GM23338 (cell line): ENCODE data around the gene MYOF. TPM values are rescaled to one million over a fixed set of nuclear protein-coding genes. Genes with fewer than 3 reads are reported as not detected.

Experiments used
- ATAC-seq: fragments of 200-7000 bp; cut with Tn5 transposase; 3 replicates; pipeline ENCODE4 v1.9.1; 2020
- DNase-seq: peaks from one replicate; pipeline ENCODE4 v3.0.0-alpha.2; 2015; ENCODE audit warnings: low spot score
- H2AFZ ChIP-seq: fragments of 200-600 bp; sonication (generic); 2 replicates; pipeline ENCODE4 v1.8.0; 2016; ENCODE audit warnings: antibody characterized with exemption, mild to moderate bottlenecking, moderate library complexity
- H3F3A ChIP-seq: fragments of 200-600 bp; sonication (generic); replicated peaks from 2 replicates; pipeline ENCODE4 v1.8.0; 2017; ENCODE audit warnings: antibody characterized with exemption, mixed run types, low read depth
- H3K27ac ChIP-seq: fragments of 200-600 bp; sonication (generic); 2 replicates; pipeline ENCODE4 v1.6.1; 2016; ENCODE audit warnings: low read depth
- H3K27me3 ChIP-seq: fragments of 200-600 bp; sonication (generic); 2 replicates; pipeline ENCODE4 v1.8.0; 2016; ENCODE audit warnings: mild to moderate bottlenecking, mixed run types, moderate library complexity; ENCODE audit not compliant: insufficient read depth
- H3K36me3 ChIP-seq: fragments of 200-600 bp; sonication (generic); 2 replicates; pipeline ENCODE4 v1.8.0; 2016; ENCODE audit warnings: mild to moderate bottlenecking; ENCODE audit not compliant: insufficient read depth
- H3K4me1 ChIP-seq: fragments of 200-600 bp; sonication (generic); 2 replicates; pipeline ENCODE4 v1.8.0; 2016; ENCODE audit warnings: mild to moderate bottlenecking, moderate library complexity; ENCODE audit not compliant: insufficient read depth
- H3K4me2 ChIP-seq: fragments of 200-600 bp; sonication (generic); 2 replicates; pipeline ENCODE4 v1.7.1; 2017; ENCODE audit warnings: mixed run types
- H3K4me3 ChIP-seq: fragments of 200-600 bp; sonication (generic); 2 replicates; pipeline ENCODE4 v1.6.1; 2016; ENCODE audit warnings: mixed run types
- H3K79me2 ChIP-seq: fragments of 200-600 bp; sonication (generic); replicated peaks from 2 replicates; pipeline ENCODE4 v1.8.0; 2017; ENCODE audit warnings: mild to moderate bottlenecking; ENCODE audit not compliant: insufficient read depth
- H3K9me2 ChIP-seq: fragments of 200-600 bp; sonication (generic); 2 replicates; pipeline ENCODE4 v1.8.0; 2017; ENCODE audit not compliant: insufficient read depth
- H4K20me1 ChIP-seq: fragments of 200-600 bp; sonication (generic); replicated peaks from 2 replicates; pipeline ENCODE4 v1.8.0; 2017; ENCODE audit warnings: mild to moderate bottlenecking; ENCODE audit not compliant: insufficient read depth
- H3K27ac Mint-ChIP-seq: 2 replicates; pipeline ENCODE4 v1.8.0; 2020; ENCODE audit warnings: inconsistent platforms, mild to moderate bottlenecking, moderate library complexity, mixed read lengths
- H3K27me3 Mint-ChIP-seq: 3 replicates; pipeline ENCODE4 v1.8.0; 2022; ENCODE audit warnings: low read depth, mild to moderate bottlenecking, moderate library complexity, mixed read lengths, inconsistent platforms; ENCODE audit not compliant: insufficient read depth, poor library complexity
- H3K36me3 Mint-ChIP-seq: 3 replicates; pipeline ENCODE4 v1.8.0; 2021; ENCODE audit warnings: low read depth, mild to moderate bottlenecking, inconsistent platforms, moderate library complexity, mixed read lengths
- H3K4me1 Mint-ChIP-seq: 3 replicates; pipeline ENCODE4 v1.8.0; 2020; ENCODE audit warnings: mild to moderate bottlenecking, inconsistent platforms, mixed read lengths
- H3K4me3 Mint-ChIP-seq: 3 replicates; pipeline ENCODE4 v1.8.0; 2021; ENCODE audit warnings: moderate library complexity, mild to moderate bottlenecking, inconsistent platforms, mixed read lengths
- H3K9me3 Mint-ChIP-seq: 3 replicates; pipeline ENCODE4 v1.8.0; 2020; ENCODE audit warnings: moderate library complexity, mild to moderate bottlenecking, inconsistent platforms, mixed read lengths
- CREB1 ChIP-seq: fragments of 250-450 bp; sonication (Bioruptor Pico); IDR thresholded peaks from 2 replicates; pipeline ENCODE4 v1.5.0; 2020; ENCODE audit warnings: low read depth, mild to moderate bottlenecking, moderate library complexity
- EZH2 ChIP-seq: fragments of 200-600 bp; sonication (generic); IDR thresholded peaks from one replicate; pipeline ENCODE4 v1.8.0; 2017; ENCODE audit warnings: antibody characterized with exemption, mild to moderate bottlenecking, low read depth; ENCODE audit not compliant: unreplicated experiment
- JUNB ChIP-seq: IDR thresholded peaks from one replicate; pipeline ENCODE4 v1.6.1; 2016; ENCODE audit warnings: antibody characterized with exemption; ENCODE audit not compliant: unreplicated experiment
- NANOG ChIP-seq: IDR thresholded peaks from 2 replicates; pipeline ENCODE4 v1.6.1; 2016; ENCODE audit warnings: antibody characterized with exemption, borderline replicate concordance
- STAT1 ChIP-seq: IDR thresholded peaks from one replicate; pipeline ENCODE4 v1.6.1; 2016; ENCODE audit warnings: antibody characterized with exemption; ENCODE audit not compliant: unreplicated experiment
- ZNF114 ChIP-seq: fragments of 250-450 bp; sonication (Bioruptor Pico); IDR thresholded peaks from 2 replicates; pipeline ENCODE4 v1.5.0; 2020; ENCODE audit warnings: mild to moderate bottlenecking, moderate library complexity
- ZNF331 ChIP-seq: fragments of 250-450 bp; sonication (Bioruptor Pico); IDR thresholded peaks from 2 replicates; pipeline ENCODE4 v1.5.0; 2020; ENCODE audit warnings: low read depth, mild to moderate bottlenecking, moderate library complexity
- polyA plus RNA-seq: library from polyadenylated mRNA; unstranded; fragments of >200 nt; fragmentation: Nextera tagmentation; extraction: Ambion mirVana; gene quantifications from 2 replicates; pipeline ENCODE4 v1.2.1, GENCODE V29; 2016
- total RNA-seq: library from RNA; depleted of rRNA; stranded (reverse); fragments of >200 nt; shearing (Covaris generic); gene quantifications from 2 replicates; pipeline ENCODE4 v1.2.3, GENCODE V29; 2014
- TF ChIP-seq, protein P1 (sequence below): IDR thresholded peaks from one replicate; pipeline ENCODE4 v1.6.1; 2018; ENCODE audit warnings: antibody characterized with exemption; ENCODE audit not compliant: unreplicated experiment
- TF ChIP-seq, protein P2 (sequence below): IDR thresholded peaks from 2 replicates; pipeline ENCODE4 v1.6.1; 2016; ENCODE audit warnings: antibody characterized with exemption

The MYOF gene
- total and polyA plus RNA-seq, 2 experiments from 2014 or later = 0.82 to 1.4 TPM

DNA sequence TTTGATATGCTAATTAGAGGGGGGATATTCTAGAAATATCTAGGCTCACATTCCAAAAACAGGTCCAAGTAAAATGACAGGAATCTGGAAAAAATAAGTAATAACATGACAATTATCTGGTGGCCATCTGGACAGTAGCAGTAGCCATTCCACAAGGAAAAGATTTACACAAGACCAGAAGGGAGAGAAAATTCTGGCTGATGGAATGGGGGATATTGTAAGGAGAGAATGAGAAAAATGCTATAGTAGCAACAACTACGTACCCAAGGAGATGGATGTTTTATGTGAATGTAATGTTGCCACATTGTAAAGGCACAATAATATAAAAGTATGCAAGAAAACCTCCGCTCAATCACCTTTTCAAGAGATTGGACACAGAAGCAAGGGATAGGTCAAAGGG, 5.4 kb downstream of the MYOF start:
- Mint-ChIP-seq H3K9me3 (no peaks in the 10 kb centered on the region), H3K36me3 (no peaks in the 10 kb centered on the region), H3K27ac (no peak overlapping the region), H3K27me3 (peaks cover 3% of the 10 kb centered on the region), H3K4me1 (peaks cover 15% of the 10 kb centered on the region), H3K4me3 (no peak overlapping the region)
- DNase-seq (no peak), ATAC-seq (no peak)
- Histone ChIP-seq H3F3A (no peaks in the 10 kb centered on the region), H3K27me3 (peaks cover 13% of the 10 kb centered on the region), H3K4me2 (no peak overlapping the region), H2AFZ (no peak overlapping the region), H3K9me2 (no peaks in the 10 kb centered on the region), H3K4me3 (no peak overlapping the region), H3K4me1 (peaks cover 6% of the 10 kb centered on the region; the same call in 1 of the 2 replicates), H3K79me2 (no peaks in the 10 kb centered on the region), H3K27ac (no peak overlapping the region), H4K20me1 (no peaks in the 10 kb centered on the region), H3K36me3 (no peaks in the 10 kb centered on the region)
- no peak for TF ChIP-seq JUNB
- TF ChIP-seq STAT1 = no peak

DNA sequence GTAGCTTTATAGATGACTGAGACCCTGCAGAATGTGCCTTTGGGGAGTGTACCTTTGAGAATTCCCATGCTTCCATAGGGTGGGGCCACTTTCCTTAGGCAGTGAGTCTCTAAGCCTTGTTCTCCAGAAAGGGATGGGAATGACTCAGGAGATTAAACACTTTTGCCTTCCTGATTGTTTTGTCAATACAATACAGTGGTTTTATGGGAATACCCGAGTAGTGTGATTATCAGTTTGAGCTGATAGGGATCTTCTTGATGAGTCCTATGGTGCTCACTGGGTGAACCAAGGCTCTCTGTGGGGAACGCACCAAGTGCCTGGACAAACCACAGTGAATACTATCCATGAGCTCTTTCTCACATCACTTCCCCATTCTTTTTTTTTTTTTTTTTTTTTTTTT, 6.3 kb downstream of the MYOF start:
- peaks cover 12% of the 10 kb centered on the region; the same call in 1 of the 2 replicates for H3K4me1 ChIP-seq
- no peaks in the 10 kb centered on the region for H3F3A ChIP-seq
- no peaks in the 10 kb centered on the region for H4K20me1 ChIP-seq
- H3K79me2 ChIP-seq = no peaks in the 10 kb centered on the region
- H3K4me2 ChIP-seq = no peak overlapping the region
- peaks cover 4% of the 10 kb centered on the region; the same call in 1 of the 2 replicates for H3K27me3 ChIP-seq
- Mint-ChIP-seq H3K4me3 (no peak overlapping the region), H3K36me3 (no peaks in the 10 kb centered on the region), H3K4me1 (peaks cover 14% of the 10 kb centered on the region), H3K27ac (no peak overlapping the region), H3K9me3 (no peaks in the 10 kb centered on the region), H3K27me3 (peaks cover 1% of the 10 kb centered on the region)
- H3K9me2 ChIP-seq = no peaks in the 10 kb centered on the region
- no peak for ATAC-seq
- H3K27ac ChIP-seq = no peak overlapping the region
- no peak overlapping the region for H2AFZ ChIP-seq
- H3K4me3 ChIP-seq = no peak overlapping the region
- TF ChIP-seq ZNF114 (CRISPR knock-in tag) (no peak), NANOG (no peak), ZNF331 (CRISPR knock-in tag) (no peak), EZH2 (no peak), JUNB (no peak)
- TF ChIP-seq, protein P1, sequence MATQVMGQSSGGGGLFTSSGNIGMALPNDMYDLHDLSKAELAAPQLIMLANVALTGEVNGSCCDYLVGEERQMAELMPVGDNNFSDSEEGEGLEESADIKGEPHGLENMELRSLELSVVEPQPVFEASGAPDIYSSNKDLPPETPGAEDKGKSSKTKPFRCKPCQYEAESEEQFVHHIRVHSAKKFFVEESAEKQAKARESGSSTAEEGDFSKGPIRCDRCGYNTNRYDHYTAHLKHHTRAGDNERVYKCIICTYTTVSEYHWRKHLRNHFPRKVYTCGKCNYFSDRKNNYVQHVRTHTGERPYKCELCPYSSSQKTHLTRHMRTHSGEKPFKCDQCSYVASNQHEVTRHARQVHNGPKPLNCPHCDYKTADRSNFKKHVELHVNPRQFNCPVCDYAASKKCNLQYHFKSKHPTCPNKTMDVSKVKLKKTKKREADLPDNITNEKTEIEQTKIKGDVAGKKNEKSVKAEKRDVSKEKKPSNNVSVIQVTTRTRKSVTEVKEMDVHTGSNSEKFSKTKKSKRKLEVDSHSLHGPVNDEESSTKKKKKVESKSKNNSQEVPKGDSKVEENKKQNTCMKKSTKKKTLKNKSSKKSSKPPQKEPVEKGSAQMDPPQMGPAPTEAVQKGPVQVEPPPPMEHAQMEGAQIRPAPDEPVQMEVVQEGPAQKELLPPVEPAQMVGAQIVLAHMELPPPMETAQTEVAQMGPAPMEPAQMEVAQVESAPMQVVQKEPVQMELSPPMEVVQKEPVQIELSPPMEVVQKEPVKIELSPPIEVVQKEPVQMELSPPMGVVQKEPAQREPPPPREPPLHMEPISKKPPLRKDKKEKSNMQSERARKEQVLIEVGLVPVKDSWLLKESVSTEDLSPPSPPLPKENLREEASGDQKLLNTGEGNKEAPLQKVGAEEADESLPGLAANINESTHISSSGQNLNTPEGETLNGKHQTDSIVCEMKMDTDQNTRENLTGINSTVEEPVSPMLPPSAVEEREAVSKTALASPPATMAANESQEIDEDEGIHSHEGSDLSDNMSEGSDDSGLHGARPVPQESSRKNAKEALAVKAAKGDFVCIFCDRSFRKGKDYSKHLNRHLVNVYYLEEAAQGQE = no peak
- H3K36me3 ChIP-seq = no peaks in the 10 kb centered on the region
- no peak for DNase-seq

DNA sequence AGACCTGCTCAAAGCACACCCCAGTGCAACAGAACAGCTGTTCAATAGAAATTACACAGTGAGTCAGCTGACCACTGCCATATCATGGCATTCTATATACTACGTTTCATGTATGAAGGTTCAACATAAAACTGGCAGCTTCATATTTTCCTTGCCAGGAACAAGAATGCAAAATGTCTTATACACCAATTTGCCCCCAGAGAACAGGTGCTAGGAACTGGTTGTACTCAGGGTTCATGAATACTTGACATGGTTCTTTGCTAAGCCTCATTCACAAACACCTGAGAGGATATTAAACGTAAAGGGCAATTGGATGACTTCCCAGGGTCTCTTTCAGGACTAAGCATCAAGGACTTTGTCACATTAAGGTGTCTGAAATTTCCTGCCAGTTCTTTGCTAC, 6.9 kb downstream of the MYOF start:
- no peaks in the 10 kb centered on the region for H3K36me3 ChIP-seq
- no peaks in the 10 kb centered on the region for H3K27me3 Mint-ChIP-seq
- H3K4me1 Mint-ChIP-seq = peaks cover 17% of the 10 kb centered on the region
- no peaks in the 10 kb centered on the region for H3K79me2 ChIP-seq
- H2AFZ ChIP-seq = no peak overlapping the region
- H3K9me3 Mint-ChIP-seq = no peaks in the 10 kb centered on the region
- ATAC-seq = no peak
- H3K4me3 ChIP-seq = no peak overlapping the region
- H3K36me3 Mint-ChIP-seq = no peaks in the 10 kb centered on the region
- H3K27ac ChIP-seq = no peak overlapping the region
- H3K9me2 ChIP-seq = no peaks in the 10 kb centered on the region
- no peaks in the 10 kb centered on the region for H4K20me1 ChIP-seq
- no peak overlapping the region for H3K4me3 Mint-ChIP-seq
- H3K4me1 ChIP-seq = peaks cover 14% of the 10 kb centered on the region; the same call in 1 of the 2 replicates
- H3K4me2 ChIP-seq = no peak overlapping the region
- no peaks in the 10 kb centered on the region for H3F3A ChIP-seq
- no peak overlapping the region for H3K27ac Mint-ChIP-seq
- no peaks in the 10 kb centered on the region for H3K27me3 ChIP-seq
- no peak for DNase-seq
- TF ChIP-seq JUNB (no peak), NANOG (no peak), CREB1 (CRISPR knock-in tag) (no peak)
- TF ChIP-seq, protein P2, sequence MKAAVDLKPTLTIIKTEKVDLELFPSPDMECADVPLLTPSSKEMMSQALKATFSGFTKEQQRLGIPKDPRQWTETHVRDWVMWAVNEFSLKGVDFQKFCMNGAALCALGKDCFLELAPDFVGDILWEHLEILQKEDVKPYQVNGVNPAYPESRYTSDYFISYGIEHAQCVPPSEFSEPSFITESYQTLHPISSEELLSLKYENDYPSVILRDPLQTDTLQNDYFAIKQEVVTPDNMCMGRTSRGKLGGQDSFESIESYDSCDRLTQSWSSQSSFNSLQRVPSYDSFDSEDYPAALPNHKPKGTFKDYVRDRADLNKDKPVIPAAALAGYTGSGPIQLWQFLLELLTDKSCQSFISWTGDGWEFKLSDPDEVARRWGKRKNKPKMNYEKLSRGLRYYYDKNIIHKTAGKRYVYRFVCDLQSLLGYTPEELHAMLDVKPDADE = no peak
